Left ventricle myocardium superior (tissue), 1 donor: ENCODE data around the gene NTMT1. TPM values are rescaled to one million over a fixed set of nuclear protein-coding genes. Genes with fewer than 3 reads are reported as not detected.

ENCODE experiments used
- ATAC-seq: fragments of 200-7000 bp; cut with Tn5 transposase; one replicate; pipeline ENCODE4 v1.9.1; 2020; ENCODE audit warnings: mild to moderate bottlenecking, moderate library complexity
- DNase-seq: peaks from one replicate; pipeline ENCODE4 v3.0.0-alpha.2; 2020
- intact Hi-C: fragments of 100-400 bp; cut with micrococcal nuclease; formaldehyde crosslinking; loops from one replicate; pipeline ENCODE4 v1.11.0; 2022
- total RNA-seq: library from RNA; stranded (reverse); fragmentation: NEBNext Ultra II Directional; extraction: Animal tissue kit (Norgen Biotek cat#: 25700); gene quantifications from one replicate; pipeline ENCODE4 v1.2.1, GENCODE V29; 2021
- donor health status: DM: no; HTN: yes; CAD: no; lungs with severe emphysema.

The NTMT1 gene
- total RNA-seq, 1 donor from 2014 or later: 66.5 TPM

- ATAC-seq (no peak), DNase-seq (no peak)
- intact Hi-C loops: no loop called here
Measured at GRCh38 chr9:129595903-129596540, 29.9 kb upstream of the NTMT1 start.

GRCh38 chr9:129596541-129597331 is 29.2 kb upstream of the NTMT1 start:
- ATAC-seq: peak; percentile 92
- intact Hi-C loops: no loop called here

GRCh38 chr9:129597355-129598088 is 28.4 kb upstream of the NTMT1 start:
- intact Hi-C loops: no loop called here

More at GRCh38 chr9:129596541-129597331, 29.2 kb upstream of the NTMT1 start:
- DNase-seq: peak; percentile 78

GRCh38 chr9:129598089-129598596 is 27.8 kb upstream of the NTMT1 start:
- DNase-seq: no peak

More at GRCh38 chr9:129597355-129598088, 28.4 kb upstream of the NTMT1 start:
- peak; percentile 75 for ATAC-seq
- peak; percentile 81 for DNase-seq

GRCh38 chr9:129601082-129601674 is 24.8 kb upstream of the NTMT1 start:
- intact Hi-C loops: no loop called here
- ATAC-seq (no peak), DNase-seq (no peak)

More at GRCh38 chr9:129598089-129598596, 27.8 kb upstream of the NTMT1 start:
- no peak for ATAC-seq
- intact Hi-C loops: no loop called here

- ATAC-seq (no peak), DNase-seq (no peak)
- intact Hi-C loops: no loop called here
Measured at GRCh38 chr9:129602598-129603415, 23.2 kb upstream of the NTMT1 start.

- intact Hi-C loops: no loop called here
- ATAC-seq (no peak), DNase-seq (no peak)
Measured at GRCh38 chr9:129604056-129604765, 21.8 kb upstream of the NTMT1 start.

- intact Hi-C loops: no loop called here
Measured at GRCh38 chr9:129604766-129605163, 21.2 kb upstream of the NTMT1 start.

GRCh38 chr9:129606161-129607026 is 19.6 kb upstream of the NTMT1 start:
- peak; percentile 59 for DNase-seq
- intact Hi-C loops: no loop called here
- peak; percentile 18 for ATAC-seq

More at GRCh38 chr9:129604766-129605163, 21.2 kb upstream of the NTMT1 start:
- DNase-seq (no peak), ATAC-seq (no peak)

- intact Hi-C loops: no loop called here
- no peak for DNase-seq
- no peak for ATAC-seq
Measured at GRCh38 chr9:129607027-129607387, 19.0 kb upstream of the NTMT1 start.

GRCh38 chr9:129608561-129609481 is 17.1 kb upstream of the NTMT1 start:
- DNase-seq: peak; percentile 48
- intact Hi-C loops: no loop called here
- ATAC-seq: no peak

- intact Hi-C loops: loop anchor here (2.0 kb wide), 1 partner anchor 471 kb away; no protein-coding TSS in a partner anchor
- peak; percentile 4 for ATAC-seq
- peak; percentile 65 for DNase-seq
Measured at GRCh38 chr9:129609486-129610212, 16.3 kb upstream of the NTMT1 start.

- DNase-seq: no peak
- intact Hi-C loops: loop anchor here (2.0 kb wide), 1 partner anchor 471 kb away; no protein-coding TSS in a partner anchor
- ATAC-seq: no peak
Measured at GRCh38 chr9:129610213-129610472, 15.8 kb upstream of the NTMT1 start.

- DNase-seq: peak; percentile 90
- intact Hi-C loops: loop anchor here (2.0 kb wide), 1 partner anchor 472 kb away; no protein-coding TSS in a partner anchor
- peak; percentile 63 for ATAC-seq
Measured at GRCh38 chr9:129610473-129611306, 15.3 kb upstream of the NTMT1 start.
